Stimulated activated CD8-positive, alpha-beta memory T cell treated with anti-CD3 and anti-CD28 coated beads, Interleukin-4, amount 100 ng/mL, for 1 hour (primary cell): ENCODE results near the gene LGALS4.
"Not testable (repeated sequence)": the region's sequence is repeated elsewhere in the genome, so short reads cannot be mapped to it uniquely, and the experiment has no call there.

Source experiments
- DNase-seq, 2 donors: peaks; one replicate each; pipeline ENCODE4 v3.0.0-alpha.2; 2020; ENCODE audit warnings: low read depth in 2 of 2, low spot score in 1 of 2

The LGALS4 gene

GRCh38 chr19:38821230-38821825, 8.6 kb upstream of the LGALS4 start:
- not testable (repeated sequence) for DNase-seq

DNA sequence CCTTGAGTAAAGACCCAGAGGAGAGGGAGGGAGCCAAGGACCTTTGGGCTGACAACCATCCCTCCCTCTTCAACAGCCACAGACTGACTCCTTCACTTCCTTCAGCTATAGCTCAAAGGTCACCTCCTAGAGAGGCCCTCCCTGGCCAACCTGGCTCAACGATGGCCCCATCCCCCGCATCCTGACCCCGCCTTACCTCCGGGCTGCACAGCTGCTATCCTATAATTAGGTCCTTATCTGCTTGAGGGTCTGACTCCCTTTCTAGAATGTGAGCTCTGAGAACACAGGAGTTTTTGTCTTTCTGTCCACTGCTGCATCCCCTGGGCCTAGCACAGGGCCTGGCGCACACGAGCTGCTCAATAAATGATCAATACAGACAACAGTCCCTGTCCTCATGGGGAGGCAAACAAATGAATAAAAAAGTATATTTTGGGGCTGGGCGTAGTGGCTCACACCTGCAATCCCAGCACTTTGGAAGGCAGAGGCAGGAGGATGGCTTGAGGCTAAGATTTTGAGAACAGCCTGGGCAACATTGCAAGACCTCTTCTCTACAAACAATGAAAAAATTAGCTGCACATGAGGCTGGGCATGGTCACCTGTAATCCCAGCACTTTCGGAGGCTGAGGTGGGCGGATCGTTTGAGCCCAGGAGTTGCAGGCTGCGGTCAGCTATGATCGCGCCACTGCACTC, 6.6 kb upstream of the LGALS4 start:
- no peak for DNase-seq

DNA sequence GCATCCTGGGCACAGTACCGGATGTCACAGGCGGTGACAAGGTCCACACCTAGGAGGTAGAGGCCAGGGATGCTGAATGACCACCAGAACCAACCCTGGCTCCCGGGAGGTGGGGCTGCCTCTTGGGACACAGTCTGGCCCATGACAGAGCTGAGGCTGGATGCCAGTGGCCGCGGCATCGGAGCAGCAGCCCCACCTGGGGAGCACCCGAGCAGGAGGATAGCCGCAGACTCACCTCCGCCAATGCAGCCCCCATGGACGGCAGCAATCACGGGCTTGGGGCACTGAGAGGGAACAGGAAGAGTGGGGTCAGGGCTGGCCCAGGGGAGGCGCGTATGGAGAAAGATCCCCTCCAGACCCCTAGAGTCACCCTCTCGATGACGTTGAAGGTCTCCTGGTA, 4.3 kb upstream of the LGALS4 start:
- DNase-seq, result no peak

- no peak for DNase-seq
These were observed 3.5 kb upstream of the LGALS4 start for GRCh38 chr19:38816131-38816750.

GRCh38 chr19:38815059-38816001, 2.6 kb upstream of the LGALS4 start:
- no peak for DNase-seq

DNA sequence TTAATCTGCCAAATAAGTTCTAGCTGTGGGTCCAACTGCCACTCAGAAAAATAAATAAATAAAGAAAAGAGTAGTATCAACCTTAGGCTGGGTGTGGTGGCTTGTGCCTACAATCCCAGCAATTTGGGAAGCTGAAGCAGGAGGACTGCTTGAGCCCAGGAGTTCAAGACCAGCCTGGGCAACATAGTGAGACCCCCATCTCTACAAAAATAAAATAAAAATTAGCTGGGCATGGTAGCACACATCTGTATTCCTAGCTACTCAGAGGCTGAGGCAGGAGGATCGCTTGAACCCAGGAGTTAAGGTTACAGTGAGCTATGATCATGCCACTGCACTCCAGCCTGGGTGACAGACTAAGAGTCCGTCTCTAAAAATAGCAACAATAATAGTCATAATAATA, 1.2 kb upstream of the LGALS4 start:
- DNase-seq, result not testable (repeated sequence)

DNA sequence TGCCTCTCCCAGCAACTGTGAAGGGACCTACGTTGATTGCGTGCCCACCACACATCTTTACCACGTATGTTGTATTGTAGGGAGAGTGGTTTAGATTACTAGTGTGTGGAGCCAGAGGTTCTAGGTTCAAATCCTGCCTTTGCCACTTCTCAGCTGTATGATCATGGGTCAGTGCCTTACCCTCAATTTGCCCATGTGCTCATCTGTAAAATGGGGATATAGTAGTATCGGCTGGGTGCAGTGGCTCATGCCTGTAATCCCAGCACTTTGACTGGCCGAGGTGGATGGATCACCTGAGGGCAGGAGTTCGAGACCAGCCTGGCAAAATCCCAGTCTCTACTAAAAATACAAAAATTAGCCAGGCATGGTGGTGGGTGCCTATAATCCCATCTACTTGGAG, 578 bp upstream of the LGALS4 start:
- DNase-seq, result no peak

GRCh38 chr19:38812009-38812840, 520 bp downstream of the LGALS4 start:
- no peak for DNase-seq

DNA sequence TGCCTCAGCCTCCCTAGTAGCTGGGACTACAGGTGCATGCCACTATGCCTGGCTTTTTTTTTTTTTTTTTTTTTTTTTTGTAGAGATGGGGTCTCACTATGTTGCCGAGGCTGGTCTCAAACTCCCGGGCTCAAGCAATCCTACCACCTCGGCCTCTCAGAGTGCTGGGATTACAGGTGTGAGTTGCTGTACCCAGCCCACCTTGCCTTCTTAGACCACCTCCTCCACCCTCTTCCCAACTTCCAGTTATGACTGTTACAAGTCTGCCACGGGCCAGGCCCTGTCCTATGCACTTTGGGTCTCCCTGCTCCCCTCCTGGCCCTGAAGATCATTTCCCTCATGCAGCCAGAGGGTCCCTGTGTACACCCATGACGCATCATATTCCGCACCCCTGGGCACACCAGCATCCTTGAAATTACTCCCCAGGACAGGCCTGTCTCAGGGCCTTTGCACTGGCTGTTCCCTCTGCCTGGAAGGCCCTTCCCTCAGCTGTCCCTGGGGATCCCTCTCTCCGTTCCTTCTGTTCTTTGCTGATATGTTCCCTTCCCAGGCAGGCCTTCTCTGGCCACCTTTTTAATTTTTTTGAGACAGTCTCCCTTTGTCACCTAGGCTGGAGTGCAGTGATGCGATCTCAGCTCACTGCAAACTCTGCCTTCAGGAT, 3.0 kb downstream of the LGALS4 start:
- DNase-seq, result no peak

- no peak for DNase-seq
These were observed 4.0 kb downstream of the LGALS4 start for GRCh38 chr19:38808741-38809140.

DNA sequence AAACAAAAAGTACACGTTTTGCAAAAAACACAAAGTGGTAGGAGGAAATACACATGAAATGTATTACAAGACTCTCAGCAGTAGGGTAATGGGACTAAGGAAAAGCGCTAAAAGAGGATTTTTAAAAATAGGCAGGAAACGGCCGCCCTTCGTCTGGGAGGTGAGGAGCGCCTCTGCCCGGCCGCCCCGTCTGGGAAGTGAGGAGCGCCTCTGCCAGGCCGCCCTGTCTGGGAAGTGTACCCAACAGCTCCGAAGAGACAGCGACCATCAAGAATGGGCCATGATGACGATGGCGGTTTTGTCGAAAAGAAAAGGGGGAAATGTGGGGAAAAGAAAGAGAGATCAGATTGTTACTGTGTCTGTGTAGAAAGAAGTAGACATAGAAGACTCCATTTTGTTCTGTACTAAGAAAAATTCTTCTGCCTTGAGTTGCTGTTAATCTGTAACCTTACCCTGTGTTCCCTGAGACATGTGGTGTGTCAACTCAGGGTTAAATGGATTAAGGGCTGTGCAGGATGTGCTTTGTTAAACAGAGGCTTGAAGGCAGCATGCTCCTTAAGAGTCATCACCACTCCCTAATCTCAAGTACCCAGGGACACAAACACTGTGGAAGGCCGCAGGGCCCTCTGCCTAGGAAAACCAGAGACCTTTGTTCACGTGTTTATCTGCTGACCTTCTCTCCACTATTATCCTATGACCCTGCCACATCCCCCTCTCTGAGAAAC, 5.2 kb downstream of the LGALS4 start:
- not testable (repeated sequence) for DNase-seq

- no peak for DNase-seq
These were observed 6.4 kb downstream of the LGALS4 start for GRCh38 chr19:38806371-38806770.

GRCh38 chr19:38805180-38805579, 7.6 kb downstream of the LGALS4 start:
- no peak for DNase-seq

GRCh38 chr19:38803543-38803942, 9.2 kb downstream of the LGALS4 start:
- DNase-seq, result no peak

DNA sequence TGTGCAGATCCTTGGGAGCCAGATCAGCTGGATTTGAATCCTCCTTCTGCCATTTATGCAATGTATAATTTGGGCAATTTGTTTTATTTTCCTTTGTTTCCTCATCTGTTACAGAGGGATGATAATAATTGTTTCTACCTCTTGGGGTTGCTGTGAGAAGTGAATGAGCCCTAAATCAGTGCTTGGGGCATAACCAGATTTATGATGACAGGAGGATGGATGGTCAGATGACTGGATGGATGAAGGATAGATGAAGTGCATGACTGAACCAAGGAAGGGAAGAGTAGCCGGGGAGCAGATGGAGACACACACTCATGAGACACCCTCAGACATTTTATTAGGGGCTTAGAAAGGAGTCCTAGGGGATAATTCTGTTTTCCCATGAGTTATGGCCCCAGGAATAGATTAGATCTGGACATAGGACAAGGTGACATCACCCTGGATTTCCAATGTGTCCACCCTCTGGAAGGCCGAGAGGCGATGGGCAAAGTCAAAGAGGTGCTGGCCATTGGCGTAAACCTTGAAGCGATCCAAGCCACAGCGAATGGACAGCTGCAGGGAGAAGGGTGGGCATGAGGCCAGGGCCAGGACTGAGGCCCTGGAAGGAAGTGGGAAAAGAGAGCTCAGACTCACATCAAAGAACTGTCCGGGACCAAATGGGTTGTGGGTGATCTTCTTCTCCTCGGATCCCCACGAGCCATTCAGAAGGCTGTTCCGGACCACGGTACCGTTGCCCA, 11.2 kb downstream of the LGALS4 start:
- no peak for DNase-seq

- no peak for DNase-seq
These were observed 12.0 kb downstream of the LGALS4 start for GRCh38 chr19:38800577-38801347.

GRCh38 chr19:38799104-38799503, 13.6 kb downstream of the LGALS4 start:
- no peak for DNase-seq

DNA sequence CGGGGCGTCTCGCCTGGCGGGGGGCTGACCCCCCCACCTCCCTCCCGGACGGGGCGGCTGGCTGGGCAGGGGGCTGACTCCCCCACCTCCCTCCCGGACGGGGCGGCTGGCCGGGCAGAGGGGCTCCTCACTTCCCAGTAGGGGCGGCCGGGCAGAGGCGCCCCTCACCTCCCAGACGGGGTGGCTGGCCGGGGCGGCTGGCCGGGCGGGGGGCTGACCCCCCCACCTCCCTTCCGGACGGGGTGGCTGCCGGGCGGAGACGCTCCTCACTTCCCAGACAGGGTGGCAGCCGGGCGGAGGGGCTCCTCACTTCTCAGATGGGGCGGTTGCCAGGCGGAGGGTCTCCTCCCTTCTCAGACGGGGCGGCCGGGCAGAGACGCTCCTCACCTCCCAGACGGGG, 15.0 kb downstream of the LGALS4 start:
- DNase-seq, result not testable (repeated sequence)
